NCI-H2227 (cell line): ENCODE results near the gene PDPN.

Source experiments
- DNase-seq: peaks from one replicate; lab custom pipeline; 2025; ENCODE audit not compliant: unreplicated experiment; lab: John Stamatoyannopoulos, UW

The PDPN gene

GRCh38 chr1:13616234-13616633 is 32.6 kb downstream of the PDPN start:
- DNase-seq: no peak

- DNase-seq: no peak
These were observed 33.5 kb downstream of the PDPN start for GRCh38 chr1:13617108-13617507.

GRCh38 chr1:13617773-13618172 is 34.1 kb downstream of the PDPN start:
- DNase-seq: no peak

GRCh38 chr1:13618483-13618882 is 34.9 kb downstream of the PDPN start:
- no peak for DNase-seq

GRCh38 chr1:13619909-13620308 is 36.3 kb downstream of the PDPN start:
- no peak for DNase-seq

GRCh38 chr1:13620825-13621224 is 37.2 kb downstream of the PDPN start:
- DNase-seq: no peak

- no peak for DNase-seq
These were observed 38.8 kb downstream of the PDPN start for GRCh38 chr1:13622446-13622845.

DNA sequence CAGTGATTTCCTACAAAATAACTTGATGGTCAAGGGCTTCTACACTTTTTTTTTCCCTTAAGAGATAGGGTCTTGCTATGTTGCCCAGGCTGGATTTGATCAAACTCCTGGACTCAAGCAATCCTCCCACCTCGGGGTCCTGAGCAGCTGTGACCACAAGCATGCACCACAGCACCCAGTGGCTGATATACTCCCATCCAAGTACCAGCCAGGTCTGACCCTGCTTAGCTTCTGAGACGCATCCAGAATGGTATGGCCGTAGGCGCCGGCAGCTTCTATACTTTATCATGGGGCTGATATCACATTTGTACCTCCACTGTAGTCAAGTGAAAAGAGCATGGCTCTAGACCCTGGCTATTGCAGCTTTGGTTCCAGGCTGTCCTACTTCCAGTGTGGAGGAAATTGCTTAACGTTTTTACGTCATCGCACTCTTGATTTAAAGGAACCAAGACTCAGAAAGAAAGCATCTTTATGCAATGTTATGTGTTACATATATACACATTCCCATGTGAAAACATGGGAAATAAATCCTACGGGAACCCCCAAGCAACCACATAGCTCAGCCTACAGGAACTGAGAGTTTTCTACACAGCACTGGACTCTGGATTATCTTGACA is 39.5 kb downstream of the PDPN start:
- DNase-seq: no peak

GRCh38 chr1:13624526-13624925 is 40.9 kb downstream of the PDPN start:
- no peak for DNase-seq

DNA sequence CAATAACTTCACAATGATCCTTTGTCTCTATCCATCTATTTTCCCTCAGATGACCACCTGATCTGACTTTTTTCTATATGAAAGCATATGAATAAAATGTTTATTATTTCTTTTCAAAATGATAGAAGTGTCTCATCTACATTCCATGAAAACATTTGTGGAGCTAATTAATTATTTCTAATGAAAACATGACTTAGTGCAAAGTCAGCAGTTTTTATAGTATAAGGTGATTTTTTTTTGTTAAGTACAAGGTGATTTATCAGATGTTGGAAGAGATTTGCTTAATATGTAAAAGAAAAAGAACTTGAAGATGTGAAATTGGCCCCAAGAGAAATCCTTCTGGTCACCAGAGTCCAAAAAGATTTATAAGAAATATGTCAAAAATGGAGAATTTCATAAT is 43.5 kb downstream of the PDPN start:
- DNase-seq: no peak

GRCh38 chr1:13628218-13628617 is 44.6 kb downstream of the PDPN start:
- no peak for DNase-seq

- DNase-seq: no peak
These were observed 45.1 kb downstream of the PDPN start for GRCh38 chr1:13628711-13629110.

DNA sequence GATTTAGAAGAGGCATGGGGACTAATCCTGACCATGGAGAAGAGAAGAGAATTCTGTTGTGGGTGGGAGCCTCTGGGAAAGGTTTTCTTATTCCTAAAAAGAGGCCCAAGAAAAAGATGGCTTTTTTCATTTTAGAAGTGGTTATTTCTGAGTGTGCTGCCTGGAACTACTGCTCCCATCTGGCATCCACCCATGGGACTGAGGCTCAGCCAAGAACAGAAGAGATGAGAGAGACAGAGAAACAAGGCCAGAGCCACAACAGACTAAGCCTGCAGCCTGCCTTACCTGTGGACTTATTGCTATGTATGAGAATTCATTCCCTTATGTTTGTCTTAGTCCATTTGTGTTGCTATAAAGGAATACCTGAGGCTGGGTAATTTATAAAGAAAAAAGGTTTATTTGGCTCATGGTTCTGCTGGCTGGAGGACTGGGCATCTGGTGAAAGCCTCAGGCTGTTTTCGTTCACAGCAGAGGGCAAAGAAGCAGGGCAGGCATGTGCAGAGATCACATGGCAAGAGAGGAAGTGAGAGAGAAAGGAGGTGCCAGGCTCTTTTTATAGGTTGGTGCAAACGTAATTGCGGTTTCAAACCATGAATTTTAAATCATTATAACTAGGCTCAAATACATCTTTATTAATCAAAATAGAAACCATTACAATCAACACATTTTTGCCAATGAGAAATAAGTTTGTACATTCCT is 58.8 kb downstream of the PDPN start:
- no peak for DNase-seq

- no peak for DNase-seq
These were observed 59.4 kb downstream of the PDPN start for GRCh38 chr1:13643017-13643416.

- DNase-seq: no peak
These were observed 62.9 kb downstream of the PDPN start for GRCh38 chr1:13646521-13646920.

- no peak for DNase-seq
These were observed 67.6 kb downstream of the PDPN start for GRCh38 chr1:13651279-13651678.

DNA sequence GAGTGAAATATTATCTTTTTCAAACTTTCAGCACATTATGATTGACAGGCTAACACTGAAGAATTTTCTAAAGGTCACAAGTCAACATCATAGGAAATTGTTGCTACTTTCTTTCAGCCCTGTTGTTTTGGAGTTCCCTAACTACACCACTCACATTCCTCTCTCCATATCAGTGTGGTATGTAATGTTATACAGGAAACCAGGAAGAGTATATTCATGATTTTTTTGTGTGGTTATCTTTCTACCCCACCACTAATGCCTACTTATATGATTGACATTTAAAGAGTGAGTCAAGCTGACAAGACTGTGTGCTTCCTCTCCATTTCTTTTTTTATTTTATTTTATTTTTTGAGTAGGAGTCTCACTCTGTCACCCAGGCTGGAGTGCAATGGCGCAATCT is 68.6 kb downstream of the PDPN start:
- DNase-seq: no peak

DNA sequence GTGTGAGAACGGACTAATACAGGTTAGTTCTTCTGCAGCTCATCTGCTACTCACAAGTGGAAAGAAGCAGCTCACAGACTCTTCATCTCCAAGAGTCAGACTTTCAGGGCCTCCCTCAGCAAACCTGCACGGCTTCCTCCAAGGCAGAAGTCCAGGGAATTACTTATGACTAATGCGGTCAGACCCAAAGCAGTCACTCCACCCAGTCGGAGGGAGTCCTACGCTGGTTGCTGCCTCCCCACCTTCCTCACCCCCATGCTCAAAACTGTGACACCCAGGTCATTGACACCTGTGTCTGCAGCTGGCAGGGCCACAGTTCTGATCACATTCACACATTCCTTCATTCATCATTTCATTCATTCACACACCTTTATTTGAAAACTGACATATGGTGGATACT is 77.9 kb downstream of the PDPN start:
- no peak for DNase-seq

GRCh38 chr1:13662493-13662892 is 78.9 kb downstream of the PDPN start:
- no peak for DNase-seq

DNA sequence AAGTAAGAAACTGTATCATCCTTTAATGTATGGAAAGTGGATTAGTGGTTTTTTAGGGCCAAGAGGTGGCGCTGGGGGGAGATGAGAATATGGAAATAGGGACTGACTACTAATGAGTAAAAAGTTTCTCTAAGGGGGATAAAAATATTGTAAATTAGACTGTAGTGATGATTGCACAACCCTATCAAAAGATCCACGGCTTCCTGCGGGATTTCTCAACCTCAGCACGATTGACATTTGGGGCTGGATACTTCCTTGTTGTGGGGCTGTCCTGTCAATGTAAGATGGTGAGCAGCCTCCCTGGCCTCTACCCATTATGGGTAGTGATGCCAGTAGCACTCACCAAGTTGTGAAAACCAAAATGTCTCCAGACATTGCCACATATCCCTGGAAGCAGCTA is 80.3 kb downstream of the PDPN start:
- DNase-seq: no peak

- no peak for DNase-seq
These were observed 80.8 kb downstream of the PDPN start for GRCh38 chr1:13664451-13664850.

GRCh38 chr1:13666317-13666716 is 82.7 kb downstream of the PDPN start:
- DNase-seq: no peak
